HepG2 (cell line): ENCODE data around the gene KIF13A. TPM values are rescaled to one million over a fixed set of nuclear protein-coding genes. Genes with fewer than 3 reads are reported as not detected.

Experiments used
- ATAC-seq: fragments of 200-7000 bp; cut with Tn5 transposase; 3 replicates; pipeline ENCODE4 v1.9.1; 2020; ENCODE audit warnings: mild to moderate bottlenecking, moderate library complexity
- BruUV-seq: library from RNA; stranded (reverse); fragments of 400-500 nt; replicated peaks from 2 replicates; lab custom pipeline; 2021; lab: Mats Ljungman, UMichigan
- CTCF ChIA-PET: fragments of 300-600 bp; formaldehyde crosslinking; extraction: SDS; loops from one replicate; lab custom pipeline; 2021; ENCODE audit warnings: low total read pairs, inconsistent platforms, low intra/inter-chr PET ratio; lab: Yijun Ruan, JAX
- POLR2A ChIA-PET: fragments of 350-600 bp; sonication (Branson Sonifier 250); formaldehyde crosslinking; loops from one replicate; lab custom pipeline; 2020; ENCODE audit warnings: antibody characterized with exemption, inconsistent platforms; lab: Yijun Ruan, JAX
- DNase-seq: peaks from one replicate; pipeline ENCODE4 v3.0.0-alpha.2; 2015; ENCODE audit warnings: low spot score
- FAIRE-seq: peaks from 3 replicates; lab custom pipeline; 2011; peaks lifted over from hg19 to GRCh38; lab: Jason Lieb, UNC
- H2AFZ ChIP-seq: one replicate; pipeline ENCODE4 v1.6.1; 2011; ENCODE audit warnings: low read length, inconsistent platforms
- H3K27ac ChIP-seq: fragments of 300-600 bp; 3 replicates; pipeline ENCODE4 v1.8.0; 2011; ENCODE audit warnings: mixed run types, mild to moderate bottlenecking, mixed read lengths, low read length, inconsistent platforms; ENCODE audit not compliant: insufficient read depth; ENCODE audit errors: extremely low read length
- H3K27me3 ChIP-seq, 2 experiments: fragments of 200-600 bp in 1 of 2; 2 replicates in 1 of 2; 3 replicates in 1 of 2; pipeline versions ENCODE4 v1.6.0 to v1.8.0; 2011; ENCODE audit warnings: low read length in 2 of 2, mild to moderate bottlenecking in 2 of 2, moderate library complexity in 2 of 2, inconsistent platforms in 1 of 2; ENCODE audit not compliant: insufficient read depth in 2 of 2, control insufficient read depth in 1 of 2
- H3K36me3 ChIP-seq, 2 experiments: fragments of 200-600 bp in 1 of 2; replicated peaks in 1 of 2; 2 replicates in 1 of 2; 3 replicates in 1 of 2; pipeline versions ENCODE4 v1.5.1 to v1.8.0; 2011; ENCODE audit warnings: low read length in 2 of 2, inconsistent platforms in 1 of 2; ENCODE audit not compliant: insufficient read depth in 2 of 2, control insufficient read depth in 1 of 2
- H3K4me1 ChIP-seq: 2 replicates; pipeline ENCODE4 v1.5.1; 2012; ENCODE audit warnings: low read length, inconsistent platforms; ENCODE audit not compliant: insufficient read depth
- H3K4me2 ChIP-seq: 2 replicates; pipeline ENCODE4 v1.6.0; 2011; ENCODE audit warnings: low read depth, low read length, inconsistent platforms
- H3K4me3 ChIP-seq, 3 experiments: fragments of 200-600 bp in 1 of 3; sonication (generic), shearing (Covaris generic) in 1 of 3; replicated peaks in 1 of 3; 2 replicates each; pipeline ENCODE4 v1.5.1; 2011 to 2016; ENCODE audit warnings: low read length in 3 of 3, inconsistent platforms in 2 of 3, low read depth in 2 of 3, mild to moderate bottlenecking in 2 of 3, control low read depth in 1 of 3, mixed read lengths in 1 of 3; ENCODE audit not compliant: insufficient read depth in 1 of 3
- H3K79me2 ChIP-seq: one replicate; pipeline ENCODE4 v1.6.1; 2011; ENCODE audit warnings: low read length, inconsistent platforms; ENCODE audit not compliant: insufficient read depth
- H3K9ac ChIP-seq: 2 replicates; pipeline ENCODE4 v1.6.0; 2011; ENCODE audit warnings: mild to moderate bottlenecking, low read depth, low read length, inconsistent platforms; ENCODE audit not compliant: insufficient read depth
- H3K9me3 ChIP-seq: 2 replicates; pipeline ENCODE4 v1.5.1; 2012; ENCODE audit warnings: mild to moderate bottlenecking, low read length
- H4K20me1 ChIP-seq: 2 replicates; pipeline ENCODE4 v1.6.0; 2011; ENCODE audit warnings: inconsistent platforms, mild to moderate bottlenecking, low read length, moderate library complexity; ENCODE audit not compliant: insufficient read depth
- CREB3 ChIP-seq: sonication (generic); formaldehyde crosslinking; IDR thresholded peaks from 2 replicates; pipeline ENCODE4 v1.5.0; 2020; ENCODE audit warnings: missing genetic modification reagents
- FOXP4 ChIP-seq: sonication (generic); formaldehyde crosslinking; IDR thresholded peaks from 2 replicates; pipeline ENCODE4 v1.4.0; 2020; ENCODE audit warnings: missing genetic modification reagents
- HDAC6 ChIP-seq: fragments of 200-600 bp; sonication (generic); IDR thresholded peaks from 2 replicates; pipeline ENCODE4 v1.7.0; 2017; ENCODE audit warnings: mild to moderate bottlenecking, antibody characterized with exemption, low read length, low read depth
- KAT2B ChIP-seq: fragments of 150-350 bp; IDR thresholded peaks from 2 replicates; pipeline ENCODE4 v1.6.1; 2014; ENCODE audit warnings: low read depth, low read length, borderline replicate concordance
- KLF11 ChIP-seq: IDR thresholded peaks from 2 replicates; pipeline ENCODE4 v1.6.1; 2016; ENCODE audit warnings: missing compliant biosample characterization
- MIER3 ChIP-seq: IDR thresholded peaks from 2 replicates; pipeline ENCODE4 v1.6.1; 2016; ENCODE audit warnings: missing compliant biosample characterization, borderline replicate concordance
- SNRNP70 ChIP-seq: fragments of 200-400 bp; formaldehyde crosslinking; IDR thresholded peaks from 2 replicates; pipeline ENCODE4 v1.6.1; 2017; ENCODE audit warnings: mild to moderate bottlenecking, low read depth, low read length, moderate library complexity
- TAF15 ChIP-seq: fragments of 200-400 bp; formaldehyde crosslinking; IDR thresholded peaks from one replicate; pipeline ENCODE4 v1.6.1; 2018; ENCODE audit warnings: mild to moderate bottlenecking, low read depth, low read length; ENCODE audit not compliant: poor library complexity, severe bottlenecking
- TERF1 ChIP-seq: sonication (generic); formaldehyde crosslinking; IDR thresholded peaks from 2 replicates; pipeline ENCODE4 v1.8.0; 2022; ENCODE audit warnings: mild to moderate bottlenecking, missing genetic modification reagents, moderate library complexity
- ZBTB1 ChIP-seq: sonication (generic); formaldehyde crosslinking; IDR thresholded peaks from 2 replicates; pipeline ENCODE4 v1.4.0; 2020; ENCODE audit warnings: missing genetic modification reagents, borderline replicate concordance
- ZMAT3 ChIP-seq: sonication (generic); formaldehyde crosslinking; conservative IDR thresholded peaks from 2 replicates; pipeline ENCODE4 v1.7.0; 2021; ENCODE audit warnings: missing genetic modification reagents
- ZNF230 ChIP-seq: sonication (generic); formaldehyde crosslinking; IDR thresholded peaks from 2 replicates; pipeline ENCODE4 v1.4.0; 2020; ENCODE audit warnings: mild to moderate bottlenecking, missing genetic modification reagents
- ZNF674 ChIP-seq: sonication (generic); formaldehyde crosslinking; IDR thresholded peaks from 2 replicates; pipeline ENCODE4 v1.5.0; 2020; ENCODE audit warnings: low read depth, mild to moderate bottlenecking, missing genetic modification reagents
- ZNF850 ChIP-seq: sonication (generic); formaldehyde crosslinking; conservative IDR thresholded peaks from 2 replicates; pipeline ENCODE4 v1.9.0; 2021; ENCODE audit warnings: mild to moderate bottlenecking, missing genetic modification reagents
- WGBS: methylation state at CpG from one replicate; pipeline ENCODE4 v1.1.6; 2017; ENCODE audit warnings: low lambda C conversion rate; 5-methylcytosine and 5-hydroxymethylcytosine counted together
- in situ Hi-C: cut with HindIII; loops from 2 replicates; pipeline ENCODE4 v1.10.0; 2017; ENCODE audit warnings: low pct_unique_long_range_greater_than_20kb; ENCODE audit not compliant: extremely low pct_ligation_motif_present
- intact Hi-C: fragments of 100-400 bp; cut with micrococcal nuclease; formaldehyde crosslinking; loops from one replicate; pipeline ENCODE4 v1.10.0; 2022; ENCODE audit not compliant: unreplicated experiment
- polyA plus RNA-seq, 8 experiments: library from polyadenylated mRNA; depleted of rRNA in 3 of 8; stranded (reverse) in 7 of 8; unstranded in 1 of 8; fragments of >200 nt; fragmentation: Illumina TruSeq in 4 of 8; extraction: Trizol in 4 of 8; gene quantifications; 2 replicates each; pipeline versions ENCODE4 v1.2.1 to v1.2.3, GENCODE V29; 2011 to 2016; ENCODE audit warnings: low read depth in 4 of 8, missing spikeins in 1 of 8, mixed read lengths in 1 of 8; ENCODE audit not compliant: insufficient read depth in 1 of 8
- total RNA-seq, 5 experiments: library from RNA; depleted of rRNA; stranded (reverse); fragments of >200 nt; fragmentation: Illumina TruSeq; extraction: Trizol; gene quantifications; 2 replicates each; pipeline ENCODE4 v1.2.3, GENCODE V29; 2016; ENCODE audit warnings: low read depth in 1 of 5
- TF ChIP-seq, protein P1 (sequence below): sonication (generic); formaldehyde crosslinking; IDR thresholded peaks from 2 replicates; pipeline ENCODE4 v1.8.1; 2023; ENCODE audit warnings: mild to moderate bottlenecking, missing genetic modification reagents

KIF13A gene
- total and polyA plus RNA-seq, 2 of the 13 experiments (the other 11 are each of a cell fraction or from before 2014, with no cell fraction given) = 21.1 to 37.2 TPM

GRCh38 chr6:17959302-17959701 is 28.1 kb downstream of the KIF13A start:
- no peak for TF ChIP-seq KLF11
- no peak for TF ChIP-seq MIER3 (CRISPR knock-in tag)
- TF ChIP-seq, protein P1, sequence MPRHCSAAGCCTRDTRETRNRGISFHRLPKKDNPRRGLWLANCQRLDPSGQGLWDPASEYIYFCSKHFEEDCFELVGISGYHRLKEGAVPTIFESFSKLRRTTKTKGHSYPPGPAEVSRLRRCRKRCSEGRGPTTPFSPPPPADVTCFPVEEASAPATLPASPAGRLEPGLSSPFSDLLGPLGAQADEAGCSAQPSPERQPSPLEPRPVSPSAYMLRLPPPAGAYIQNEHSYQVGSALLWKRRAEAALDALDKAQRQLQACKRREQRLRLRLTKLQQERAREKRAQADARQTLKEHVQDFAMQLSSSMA = no peak
- no peak for TF ChIP-seq KAT2B
- no peak for TF ChIP-seq ZNF674 (CRISPR knock-in tag)
- TF ChIP-seq FOXP4 (CRISPR knock-in tag) = no peak
- TF ChIP-seq ZMAT3 (CRISPR knock-in tag) = no peak
- no peak for TF ChIP-seq TERF1 (CRISPR knock-in tag)
- TF ChIP-seq HDAC6 = no peak
- TF ChIP-seq TAF15 = no peak
- TF ChIP-seq ZBTB1 (CRISPR knock-in tag) = no peak
- no peak for TF ChIP-seq ZNF850 (CRISPR knock-in tag)
- no peak for TF ChIP-seq CREB3
- TF ChIP-seq SNRNP70 = no peak
- no peak for TF ChIP-seq ZNF230 (CRISPR knock-in tag)
- 97% methylated on average over 1 of the region's 1 CpG for WGBS
- Histone ChIP-seq H3K4me1 (no peaks in the 10 kb centered on the region), H3K27me3 (no peaks in the 10 kb centered on the region), H3K9ac (no peak overlapping the region), H3K9me3 (no peaks in the 10 kb centered on the region), H3K27ac (no peak overlapping the region), H3K4me2 (no peak overlapping the region), H3K4me3 (no peak overlapping the region), H3K79me2 (peaks cover 11% of the 10 kb centered on the region), H2AFZ (no peak overlapping the region), H4K20me1 (no peaks in the 10 kb centered on the region), H3K36me3 (0 out of 5 replicates have a peak, but pooled peaks cover 0 to 3% of the 10 kb centered on the region in 2 experiments)
- BruUV-seq = no TSS peak
- ChIA-PET CTCF (no interaction called here), POLR2A (no interaction called here)
- DNase-seq = no peak
- no peak for ATAC-seq
- in situ Hi-C loops (no loop called here), intact Hi-C loops (no loop called here)
- FAIRE-seq = no peak
